Suprapubic skin (tissue), 4 donors: Measurements from ENCODE around the gene TESMIN. TPM values are rescaled to one million over a fixed set of nuclear protein-coding genes. Genes with fewer than 3 reads are reported as not detected.

Source experiments
- DNase-seq, 2 donors: peaks; one replicate each; pipeline ENCODE4 v3.0.0-alpha.2; 2019; ENCODE audit warnings: low spot score in 2 of 2
- H3K27ac ChIP-seq: fragments of 200-600 bp; sonication (generic); one replicate; pipeline ENCODE4 v1.5.1; 2019
- H3K27me3 ChIP-seq: fragments of 200-600 bp; sonication (generic); one replicate; pipeline ENCODE4 v1.5.1; 2019
- H3K36me3 ChIP-seq: fragments of 200-600 bp; sonication (generic); one replicate; pipeline ENCODE4 v1.5.1; 2019
- H3K4me1 ChIP-seq: fragments of 200-600 bp; sonication (generic); one replicate; pipeline ENCODE4 v1.5.1; 2019
- H3K4me3 ChIP-seq: fragments of 200-600 bp; sonication (generic); one replicate; pipeline ENCODE4 v1.5.1; 2019; ENCODE audit warnings: mild to moderate bottlenecking
- H3K9me3 ChIP-seq: fragments of 200-600 bp; sonication (generic); one replicate; pipeline ENCODE4 v1.5.1; 2019
- CTCF ChIP-seq, 2 donors: fragments of 200-600 bp in 1 of 2; fragments of 450-650 bp in 1 of 2; sonication (generic) in 1 of 2; IDR thresholded peaks; one replicate each; pipeline ENCODE4 v1.5.1; 2016 to 2019; ENCODE audit warnings: antibody characterized with exemption in 2 of 2, mild to moderate bottlenecking in 1 of 2, moderate library complexity in 1 of 2
- EP300 ChIP-seq: sonication (generic); formaldehyde crosslinking; IDR thresholded peaks from one replicate; pipeline ENCODE4 v1.6.1; 2017; ENCODE audit warnings: antibody characterized with exemption
- POLR2A ChIP-seq, 2 donors: fragments of 450-650 bp; IDR thresholded peaks; one replicate each; pipeline ENCODE4 v1.6.1; 2017; ENCODE audit warnings: antibody characterized with exemption in 2 of 2, mild to moderate bottlenecking in 2 of 2, moderate library complexity in 2 of 2
- POLR2AphosphoS5 ChIP-seq, 3 donors: sonication (generic); formaldehyde crosslinking; IDR thresholded peaks; one replicate each; pipeline ENCODE4 v1.6.1; 2017; ENCODE audit warnings: antibody characterized with exemption in 3 of 3
- WGBS: methylation state at CpG from one replicate; pipeline ENCODE4 v1.1.5; 2018; 5-methylcytosine and 5-hydroxymethylcytosine counted together
- total RNA-seq, 4 donors: library from RNA; depleted of rRNA; stranded (reverse); fragments of >200 nt; gene quantifications; one replicate each; pipeline ENCODE4 v1.1.0, GENCODE V29; 2016

TESMIN gene
- total RNA-seq, 4 donors from 2014 or later, result 1.2 to 3.5 (median 2.8) TPM

GRCh38 chr11:68685656-68686380, 65.5 kb downstream of the TESMIN start:
- Histone ChIP-seq H3K4me1 (peaks cover 13% of the 10 kb centered on the region), H3K9me3 (no peaks in the 10 kb centered on the region), H3K4me3 (no peak overlapping the region), H3K27ac (no peak overlapping the region), H3K36me3 (no peaks in the 10 kb centered on the region), H3K27me3 (peaks cover 53% of the 10 kb centered on the region)
- WGBS, result 94% methylated on average over 18 of the region's 18 CpGs
- DNase-seq, result peak in 1 of 2 donors; percentile 62
- TF ChIP-seq POLR2A (IDR thresholded peaks at IDR 0.05) (no peak), CTCF (IDR thresholded peaks at IDR 0.05) (no peak), EP300 (no peak), POLR2AphosphoS5 (IDR thresholded peaks at IDR 0.05) (no peak)

- Histone ChIP-seq H3K27ac (no peak within 1 kb of the TSS), H3K4me1 (peaks cover 13% of the 10 kb centered on the region), H3K9me3 (no peaks in the 10 kb centered on the region), H3K27me3 (peaks cover 47% of the 10 kb centered on the region), H3K36me3 (no peaks in the 10 kb centered on the region), H3K4me3 (peak within 1 kb of the TSS; percentile 52)
- DNase-seq, result peak in 1 of 2 donors; percentile 57
- under 1% methylated on average over 31 of the region's 113 CpGs for WGBS
- no peak for TF ChIP-seq EP300
- TF ChIP-seq POLR2AphosphoS5 (IDR thresholded peaks at IDR 0.05), result no peak
- TF ChIP-seq POLR2A (IDR thresholded peaks at IDR 0.05), result no peak
- no peak for TF ChIP-seq CTCF (IDR thresholded peaks at IDR 0.05)
Measured at GRCh38 chr11:68684385-68685356, 66.6 kb downstream of the TESMIN start, which contains the start of gene GAL. GAL (plus strand) TSS chr11:68684544; CDS start chr11:68684924, 380 bp downstream.

GRCh38 chr11:68683536-68684384, 67.6 kb downstream of the TESMIN start:
- H3K27me3 ChIP-seq, result peaks cover 41% of the 10 kb centered on the region
- 80% methylated on average over 1 of the region's 37 CpGs for WGBS
- H3K4me1 ChIP-seq, result peaks cover 13% of the 10 kb centered on the region
- H3K27ac ChIP-seq, result no peak overlapping the region
- TF ChIP-seq POLR2AphosphoS5 (IDR thresholded peaks at IDR 0.05) (no peak), POLR2A (IDR thresholded peaks at IDR 0.05) (no peak), CTCF (IDR thresholded peaks at IDR 0.05) (no peak), EP300 (no peak)
- H3K4me3 ChIP-seq, result peak overlapping the region; percentile 52
- no peaks in the 10 kb centered on the region for H3K9me3 ChIP-seq
- no peaks in the 10 kb centered on the region for H3K36me3 ChIP-seq
- peak in 1 of 2 donors; percentile 72 for DNase-seq

- Histone ChIP-seq H3K4me1 (peaks cover 13% of the 10 kb centered on the region), H3K9me3 (no peaks in the 10 kb centered on the region), H3K27me3 (peaks cover 38% of the 10 kb centered on the region), H3K36me3 (no peaks in the 10 kb centered on the region), H3K4me3 (no peak overlapping the region), H3K27ac (no peak overlapping the region)
- WGBS, result 68% methylated on average over 3 of the region's 7 CpGs
- TF ChIP-seq CTCF (IDR thresholded peaks at IDR 0.05) (no peak), EP300 (no peak), POLR2AphosphoS5 (IDR thresholded peaks at IDR 0.05) (no peak), POLR2A (IDR thresholded peaks at IDR 0.05) (no peak)
- peak in 1 of 2 donors; percentile 61 for DNase-seq
Measured at GRCh38 chr11:68683121-68683520, 68.2 kb downstream of the TESMIN start.
